Adrenal gland (tissue), 12 donors: ENCODE measurements around the gene CDH6. TPM values are rescaled to one million over a fixed set of nuclear protein-coding genes. Genes with fewer than 3 reads are reported as not detected.

ENCODE experiments used
- DNase-seq, 7 donors: peaks; one replicate each; pipeline ENCODE4 v3.0.0-alpha.2; 2019 to 2020
- H3K27ac ChIP-seq, 5 donors: fragments of 200-600 bp; sonication (generic) in 4 of 5; 1 replicate in 3 of 5; 2 replicates in 2 of 5; pipeline versions ENCODE4 v1.5.1 to v1.8.0; 2016 to 2020; ENCODE audit warnings: mild to moderate bottlenecking in 1 of 5
- H3K27me3 ChIP-seq: fragments of 200-600 bp; 2 replicates; pipeline ENCODE4 v1.8.0; 2021
- H3K36me3 ChIP-seq, 2 donors: fragments of 200-600 bp; replicated peaks in 1 of 2; 1 replicate in 1 of 2; 2 replicates in 1 of 2; pipeline versions ENCODE4 v1.5.1 to v1.8.0; 2018 to 2022
- H3K4me1 ChIP-seq, 2 donors: fragments of 200-600 bp; replicated peaks in 1 of 2; 1 replicate in 1 of 2; 2 replicates in 1 of 2; pipeline versions ENCODE4 v1.5.1 to v1.8.0; 2018 to 2021
- H3K4me3 ChIP-seq, 4 donors: fragments of 200-600 bp; sonication (generic) in 3 of 4; one replicate each; pipeline ENCODE4 v1.5.1; 2016 to 2018
- H3K9me3 ChIP-seq, 3 donors: fragments of 200-600 bp; sonication (generic) in 1 of 3; replicated peaks in 1 of 3; 1 replicate in 2 of 3; 2 replicates in 1 of 3; pipeline versions ENCODE4 v1.5.1 to v1.8.0; 2016 to 2021
- POLR2A ChIP-seq, 2 donors: fragments of 450-650 bp; IDR thresholded peaks; one replicate each; pipeline ENCODE4 v1.6.1; 2017; ENCODE audit warnings: antibody characterized with exemption in 2 of 2, mild to moderate bottlenecking in 2 of 2, moderate library complexity in 1 of 2
- WGBS, 4 donors: extraction: QIAGEN DNeasy Blood & Tissue Kit in 2 of 4; methylation state at CpG; one replicate each; pipeline versions ENCODE4 v1.1.5 to v1.1.7; 2013 to 2017; 5-methylcytosine and 5-hydroxymethylcytosine counted together
- intact Hi-C, 2 donors: fragments of 100-400 bp; cut with DNase I; formaldehyde crosslinking; loops; one replicate each; pipeline versions ENCODE4 v1.14.1 to v1.15.0; 2022 to 2023
- polyA plus RNA-seq, 3 donors: library from polyadenylated mRNA; stranded (reverse); fragments of 200-250 nt in 2 of 3; fragments of 350-450 nt in 1 of 3; fragmentation: Illumina TruSeq in 1 of 3; extraction: RNeasy Lipid Tissue Mini Kit (QIAGEN cat#74804) in 1 of 3; gene quantifications; one replicate each; pipeline ENCODE4 v1.2.3, GENCODE V29; 2013 to 2014
- total RNA-seq, 9 donors: library from RNA; depleted of rRNA in 4 of 9; stranded (reverse); fragments of >200 nt in 4 of 9; fragments of 120-200 nt in 1 of 9; fragmentation: NEBNext Ultra II Directional in 1 of 9; extraction: Animal tissue kit (Norgen Biotek cat#: 25700) in 1 of 9; gene quantifications; one replicate each; pipeline versions ENCODE4 v1.1.0 to v1.2.4, GENCODE V29; 2013 to 2023
- TF ChIP-seq, protein P1 (sequence below), 6 experiments: fragments of 450-650 bp in 4 of 6; fragments of 200-600 bp in 2 of 6; sonication (generic) in 1 of 6; IDR thresholded peaks; 1 replicate in 5 of 6; 2 replicates in 1 of 6; pipeline versions ENCODE4 v1.5.1 to v1.8.0; 2016 to 2021; ENCODE audit warnings: antibody characterized with exemption in 6 of 6, mild to moderate bottlenecking in 2 of 6, moderate library complexity in 1 of 6
- donor health status: healthy with polysubstance abuse.
- donor health status: Bipolar disorder and iron deficiency.
- donor health status: DM: yes; HTN: yes; CAD: no.
- donor health status: DM: no; HTN: no; CAD: no.
- donor health status: DM: no; HTN: no; CAD: no.
- donor health status: DM: yes; HTN: yes; CAD: no.

CDH6 gene
- total and polyA plus RNA-seq, 12 donors = 0.17 to 2.5 (median 0.50) TPM

DNA sequence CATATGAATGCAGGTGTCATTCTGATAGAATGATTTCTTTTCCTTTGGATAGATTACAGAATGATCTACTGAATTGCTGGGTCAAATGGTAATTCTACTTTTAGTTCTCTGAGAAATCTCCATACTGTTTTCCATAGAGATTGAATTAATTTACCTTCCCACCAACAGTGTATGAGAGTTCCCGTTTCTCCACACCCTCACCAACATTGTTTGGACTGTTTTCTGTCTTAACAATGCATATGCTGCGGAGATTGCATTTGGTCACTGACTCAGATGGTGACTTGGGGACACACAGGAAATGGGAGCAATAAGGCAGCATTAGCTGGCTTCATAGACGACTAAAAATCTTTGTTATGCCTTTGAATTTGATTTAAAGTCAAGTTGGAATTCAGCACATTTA, 95.9 kb downstream of the CDH6 start:
- Histone ChIP-seq H3K36me3 (no peaks in the 10 kb centered on the region), H3K9me3 (no peaks in the 10 kb centered on the region), H3K27ac (no peak overlapping the region), H3K27me3 (no peaks in the 10 kb centered on the region), H3K4me3 (no peak overlapping the region), H3K4me1 (no peaks in the 10 kb centered on the region)
- TF ChIP-seq, protein P1, sequence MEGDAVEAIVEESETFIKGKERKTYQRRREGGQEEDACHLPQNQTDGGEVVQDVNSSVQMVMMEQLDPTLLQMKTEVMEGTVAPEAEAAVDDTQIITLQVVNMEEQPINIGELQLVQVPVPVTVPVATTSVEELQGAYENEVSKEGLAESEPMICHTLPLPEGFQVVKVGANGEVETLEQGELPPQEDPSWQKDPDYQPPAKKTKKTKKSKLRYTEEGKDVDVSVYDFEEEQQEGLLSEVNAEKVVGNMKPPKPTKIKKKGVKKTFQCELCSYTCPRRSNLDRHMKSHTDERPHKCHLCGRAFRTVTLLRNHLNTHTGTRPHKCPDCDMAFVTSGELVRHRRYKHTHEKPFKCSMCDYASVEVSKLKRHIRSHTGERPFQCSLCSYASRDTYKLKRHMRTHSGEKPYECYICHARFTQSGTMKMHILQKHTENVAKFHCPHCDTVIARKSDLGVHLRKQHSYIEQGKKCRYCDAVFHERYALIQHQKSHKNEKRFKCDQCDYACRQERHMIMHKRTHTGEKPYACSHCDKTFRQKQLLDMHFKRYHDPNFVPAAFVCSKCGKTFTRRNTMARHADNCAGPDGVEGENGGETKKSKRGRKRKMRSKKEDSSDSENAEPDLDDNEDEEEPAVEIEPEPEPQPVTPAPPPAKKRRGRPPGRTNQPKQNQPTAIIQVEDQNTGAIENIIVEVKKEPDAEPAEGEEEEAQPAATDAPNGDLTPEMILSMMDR (IDR thresholded peaks at IDR 0.05) = no peak
- TF ChIP-seq POLR2A (IDR thresholded peaks at IDR 0.05) = no peak
- intact Hi-C loops = no loop called here
- WGBS, 4 donors = 78 to 84% (median 82%) methylated on average over 3 of the region's 3 CpGs
- no peak for DNase-seq

- 72 to 79% (median 75%) methylated on average over 7 of the region's 7 CpGs for WGBS, 4 donors
- H3K4me1 ChIP-seq = no peaks in the 10 kb centered on the region
- H3K27ac ChIP-seq = no peak overlapping the region
- H3K36me3 ChIP-seq = no peaks in the 10 kb centered on the region
- intact Hi-C loops = no loop called here
- H3K4me3 ChIP-seq = no peak overlapping the region
- no peak for DNase-seq
- no peaks in the 10 kb centered on the region for H3K9me3 ChIP-seq
- TF ChIP-seq POLR2A (IDR thresholded peaks at IDR 0.05) = no peak
- TF ChIP-seq, protein P1 (IDR thresholded peaks at IDR 0.05) = no peak
- H3K27me3 ChIP-seq = no peaks in the 10 kb centered on the region
These were observed 97.9 kb downstream of the CDH6 start for GRCh38 chr5:31291323-31291854.

DNA sequence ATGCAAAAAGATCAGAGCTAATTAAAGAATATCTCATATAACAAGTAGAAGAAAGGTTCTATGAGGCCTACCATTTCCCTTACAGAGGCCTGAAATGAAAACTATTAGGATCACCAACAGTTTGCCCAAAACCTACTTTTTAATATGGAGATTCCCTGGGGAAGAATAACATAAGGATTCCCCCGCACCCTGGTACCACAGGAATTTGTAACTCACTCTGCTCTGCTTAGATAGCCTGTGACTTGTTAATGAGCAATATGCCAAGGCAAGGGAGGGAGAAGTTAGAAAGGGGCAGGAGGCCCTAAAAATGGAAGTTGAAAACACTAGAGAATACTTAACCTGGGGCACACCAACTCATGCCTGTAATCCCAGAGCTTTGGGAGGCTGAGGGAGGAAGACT, 107.0 kb downstream of the CDH6 start:
- WGBS, 4 donors = 84 to 100% (median 94%) methylated on average over 1 of the region's 1 CpG
- H3K27ac ChIP-seq = no peak overlapping the region
- intact Hi-C loops = no loop called here
- no peaks in the 10 kb centered on the region for H3K27me3 ChIP-seq
- DNase-seq = no peak
- TF ChIP-seq, protein P1 (IDR thresholded peaks at IDR 0.05) = no peak
- TF ChIP-seq POLR2A (IDR thresholded peaks at IDR 0.05) = no peak
- H3K9me3 ChIP-seq = no peaks in the 10 kb centered on the region
- no peak overlapping the region for H3K4me3 ChIP-seq
- H3K36me3 ChIP-seq = no peaks in the 10 kb centered on the region
- H3K4me1 ChIP-seq = no peaks in the 10 kb centered on the region

DNA sequence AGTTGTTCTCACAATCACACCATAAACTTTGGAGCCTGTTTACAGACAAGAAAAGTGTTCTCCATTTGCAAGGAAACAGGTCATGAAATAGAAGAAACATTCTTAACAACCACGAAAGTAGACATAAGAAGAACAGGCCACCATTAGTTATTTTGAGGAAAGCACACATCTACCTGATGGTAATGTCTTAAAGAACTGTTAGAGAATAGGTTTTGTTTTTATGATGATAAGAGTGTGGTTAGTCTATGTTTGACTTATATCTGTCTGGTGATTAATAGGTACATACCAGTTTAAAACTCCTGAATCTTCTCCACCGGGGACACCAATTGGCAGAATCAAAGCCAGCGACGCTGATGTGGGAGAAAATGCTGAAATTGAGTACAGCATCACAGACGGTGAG, 108.3 kb downstream of the CDH6 start:
- Histone ChIP-seq H3K27me3 (no peaks in the 10 kb centered on the region), H3K9me3 (no peaks in the 10 kb centered on the region), H3K4me1 (no peaks in the 10 kb centered on the region), H3K4me3 (no peak overlapping the region), H3K27ac (no peak overlapping the region), H3K36me3 (no peaks in the 10 kb centered on the region)
- no peak for DNase-seq
- intact Hi-C loops = no loop called here
- WGBS, 4 donors = 72 to 92% (median 81%) methylated on average over 5 of the region's 5 CpGs
- TF ChIP-seq, protein P1 (IDR thresholded peaks at IDR 0.05) = no peak
- TF ChIP-seq POLR2A (IDR thresholded peaks at IDR 0.05) = no peak
